Prostate gland (tissue), 2 donors: Measurements from ENCODE around the gene PSTPIP1.

Experiments used
- POLR2A ChIP-seq: fragments of 450-650 bp; IDR thresholded peaks from one replicate; pipeline ENCODE4 v1.6.1; 2016; ENCODE audit warnings: antibody characterized with exemption, mild to moderate bottlenecking
- TF ChIP-seq, protein P1 (sequence below), 4 experiments: fragments of 200-600 bp in 2 of 4; fragments of 450-650 bp in 2 of 4; sonication (generic) in 2 of 4; IDR thresholded peaks; 1 replicate in 3 of 4; 2 replicates in 1 of 4; pipeline ENCODE4 v1.5.1; 2016 to 2019; ENCODE audit warnings: antibody characterized with exemption in 4 of 4, mild to moderate bottlenecking in 2 of 4, moderate library complexity in 2 of 4

DNA sequence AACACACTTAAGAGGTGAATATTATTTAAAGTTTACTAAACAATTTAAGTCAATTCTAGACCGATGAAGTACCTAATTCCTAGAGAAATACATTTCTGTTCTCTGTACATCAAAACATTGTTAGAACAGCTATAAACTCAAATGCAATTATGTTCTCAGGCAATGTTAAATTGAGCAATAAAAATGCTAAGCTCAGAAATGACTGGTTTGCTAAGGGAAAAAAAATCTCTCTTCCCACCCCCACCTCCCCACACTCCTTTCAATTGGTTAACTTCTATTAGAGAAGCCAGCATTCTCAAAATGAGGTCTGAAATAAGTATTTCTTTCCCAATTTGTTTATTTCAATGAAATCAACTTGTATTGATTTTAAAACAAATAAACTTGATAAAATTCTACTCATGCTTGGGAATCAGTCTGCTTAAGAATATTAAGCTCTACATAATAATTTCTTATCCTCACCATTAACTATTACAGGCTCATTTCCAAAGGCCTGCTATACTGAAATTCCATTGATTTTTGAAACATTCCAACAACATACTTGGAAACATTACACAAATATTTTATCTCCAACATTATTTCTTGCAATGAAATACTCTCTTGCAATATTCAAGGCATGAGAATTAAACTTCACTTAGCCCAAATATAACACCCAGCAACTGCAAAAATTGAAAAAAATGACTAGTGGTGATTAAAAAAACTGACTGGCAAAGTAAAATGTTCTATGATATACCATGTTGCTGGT is 53.4 kb downstream of the PSTPIP1 start:
- TF ChIP-seq, protein P1, sequence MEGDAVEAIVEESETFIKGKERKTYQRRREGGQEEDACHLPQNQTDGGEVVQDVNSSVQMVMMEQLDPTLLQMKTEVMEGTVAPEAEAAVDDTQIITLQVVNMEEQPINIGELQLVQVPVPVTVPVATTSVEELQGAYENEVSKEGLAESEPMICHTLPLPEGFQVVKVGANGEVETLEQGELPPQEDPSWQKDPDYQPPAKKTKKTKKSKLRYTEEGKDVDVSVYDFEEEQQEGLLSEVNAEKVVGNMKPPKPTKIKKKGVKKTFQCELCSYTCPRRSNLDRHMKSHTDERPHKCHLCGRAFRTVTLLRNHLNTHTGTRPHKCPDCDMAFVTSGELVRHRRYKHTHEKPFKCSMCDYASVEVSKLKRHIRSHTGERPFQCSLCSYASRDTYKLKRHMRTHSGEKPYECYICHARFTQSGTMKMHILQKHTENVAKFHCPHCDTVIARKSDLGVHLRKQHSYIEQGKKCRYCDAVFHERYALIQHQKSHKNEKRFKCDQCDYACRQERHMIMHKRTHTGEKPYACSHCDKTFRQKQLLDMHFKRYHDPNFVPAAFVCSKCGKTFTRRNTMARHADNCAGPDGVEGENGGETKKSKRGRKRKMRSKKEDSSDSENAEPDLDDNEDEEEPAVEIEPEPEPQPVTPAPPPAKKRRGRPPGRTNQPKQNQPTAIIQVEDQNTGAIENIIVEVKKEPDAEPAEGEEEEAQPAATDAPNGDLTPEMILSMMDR (IDR thresholded peaks at IDR 0.05), result no peak
- no peak for TF ChIP-seq POLR2A
